Fibroblast of upper back skin (primary cell): Measurements from ENCODE around the gene GNGT2.

ENCODE experiments used
- DNase-seq: peaks from one replicate; pipeline ENCODE4 v3.0.0-alpha.2; 2013

The GNGT2 gene

GRCh38 chr17:49165143-49165542, 45.2 kb downstream of the GNGT2 start:
- DNase-seq = no peak

DNA sequence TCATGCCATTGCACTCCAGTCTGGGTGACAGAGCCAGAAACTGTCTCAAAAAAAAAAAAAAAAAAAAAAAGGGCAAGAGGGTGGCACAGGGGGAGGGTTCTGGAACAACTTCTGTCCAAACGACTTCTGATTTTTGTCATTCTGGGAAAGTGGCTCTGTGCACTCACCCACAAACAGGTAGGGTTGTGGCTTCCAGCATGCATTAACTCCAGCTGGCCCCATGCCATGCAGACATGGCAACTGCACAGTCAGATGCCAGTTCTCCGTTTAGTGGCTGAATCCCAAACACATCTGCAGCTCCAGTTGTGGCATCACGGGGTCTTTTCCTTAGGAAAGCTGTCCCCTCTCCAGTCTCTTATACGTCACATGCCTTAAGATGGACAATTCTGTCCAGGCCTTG, 47.5 kb downstream of the GNGT2 start:
- DNase-seq = no peak

GRCh38 chr17:49157784-49158183, 52.6 kb downstream of the GNGT2 start:
- DNase-seq = peak; percentile 3

GRCh38 chr17:49156256-49156655, 54.1 kb downstream of the GNGT2 start:
- DNase-seq = no peak
